PFSK-1 (cell line): Measurements from ENCODE around the gene CCRL2.

Source experiments
- POLR2AphosphoS5 ChIP-seq: IDR thresholded peaks from 2 replicates; pipeline ENCODE4 v1.6.1; 2012; ENCODE audit warnings: low read depth, mild to moderate bottlenecking, control low read depth, low read length, moderate library complexity
- SIN3A ChIP-seq: IDR thresholded peaks from 2 replicates; pipeline ENCODE4 v1.6.1; 2012; ENCODE audit warnings: mild to moderate bottlenecking, low read length, moderate library complexity, borderline replicate concordance; ENCODE audit not compliant: insufficient read depth
- TF ChIP-seq, protein P1 (sequence below), 2 experiments: IDR thresholded peaks; 2 replicates each; pipeline versions ENCODE4 v1.6.1 to v1.8.0; 2011 to 2012; ENCODE audit warnings: low read depth in 2 of 2, low read length in 2 of 2, control low read depth in 1 of 2, inconsistent platforms in 1 of 2, mild to moderate bottlenecking in 1 of 2, moderate library complexity in 1 of 2; ENCODE audit not compliant: insufficient read depth in 1 of 2

DNA sequence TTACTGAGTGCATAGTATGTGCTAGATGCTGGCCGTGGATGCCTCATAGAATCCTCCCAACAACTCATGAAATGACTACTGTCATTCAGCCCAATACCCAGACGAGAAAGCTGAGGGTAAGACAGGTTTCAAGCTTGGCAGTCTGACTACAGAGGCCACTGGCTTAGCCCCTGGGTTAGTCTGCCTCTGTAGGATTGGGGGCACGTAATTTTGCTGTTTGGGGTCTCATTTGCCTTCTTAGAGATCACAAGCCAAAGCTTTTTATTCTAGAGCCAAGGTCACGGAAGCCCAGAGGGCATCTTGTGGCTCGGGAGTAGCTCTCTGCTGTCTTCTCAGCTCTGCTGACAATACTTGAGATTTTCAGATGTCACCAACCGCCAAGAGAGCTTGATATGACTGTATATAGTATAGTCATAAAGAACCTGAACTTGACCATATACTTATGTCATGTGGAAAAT, 37.4 kb upstream of the CCRL2 start:
- TF ChIP-seq, protein P1, sequence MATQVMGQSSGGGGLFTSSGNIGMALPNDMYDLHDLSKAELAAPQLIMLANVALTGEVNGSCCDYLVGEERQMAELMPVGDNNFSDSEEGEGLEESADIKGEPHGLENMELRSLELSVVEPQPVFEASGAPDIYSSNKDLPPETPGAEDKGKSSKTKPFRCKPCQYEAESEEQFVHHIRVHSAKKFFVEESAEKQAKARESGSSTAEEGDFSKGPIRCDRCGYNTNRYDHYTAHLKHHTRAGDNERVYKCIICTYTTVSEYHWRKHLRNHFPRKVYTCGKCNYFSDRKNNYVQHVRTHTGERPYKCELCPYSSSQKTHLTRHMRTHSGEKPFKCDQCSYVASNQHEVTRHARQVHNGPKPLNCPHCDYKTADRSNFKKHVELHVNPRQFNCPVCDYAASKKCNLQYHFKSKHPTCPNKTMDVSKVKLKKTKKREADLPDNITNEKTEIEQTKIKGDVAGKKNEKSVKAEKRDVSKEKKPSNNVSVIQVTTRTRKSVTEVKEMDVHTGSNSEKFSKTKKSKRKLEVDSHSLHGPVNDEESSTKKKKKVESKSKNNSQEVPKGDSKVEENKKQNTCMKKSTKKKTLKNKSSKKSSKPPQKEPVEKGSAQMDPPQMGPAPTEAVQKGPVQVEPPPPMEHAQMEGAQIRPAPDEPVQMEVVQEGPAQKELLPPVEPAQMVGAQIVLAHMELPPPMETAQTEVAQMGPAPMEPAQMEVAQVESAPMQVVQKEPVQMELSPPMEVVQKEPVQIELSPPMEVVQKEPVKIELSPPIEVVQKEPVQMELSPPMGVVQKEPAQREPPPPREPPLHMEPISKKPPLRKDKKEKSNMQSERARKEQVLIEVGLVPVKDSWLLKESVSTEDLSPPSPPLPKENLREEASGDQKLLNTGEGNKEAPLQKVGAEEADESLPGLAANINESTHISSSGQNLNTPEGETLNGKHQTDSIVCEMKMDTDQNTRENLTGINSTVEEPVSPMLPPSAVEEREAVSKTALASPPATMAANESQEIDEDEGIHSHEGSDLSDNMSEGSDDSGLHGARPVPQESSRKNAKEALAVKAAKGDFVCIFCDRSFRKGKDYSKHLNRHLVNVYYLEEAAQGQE (IDR thresholded peaks at IDR 0.05; ENCODE audit: insufficient read depth in 1 of 2, low read depth in 2 of 2, low read length in 2 of 2), result no peak
- TF ChIP-seq POLR2AphosphoS5 (no peak), SIN3A (no peak)
